Ovary (tissue), 3 donors: Measurements from ENCODE around the gene ZNF292.

Experiments
- POLR2A ChIP-seq: fragments of 450-650 bp; IDR thresholded peaks from one replicate; pipeline ENCODE4 v1.6.1; 2017; ENCODE audit warnings: antibody characterized with exemption, mild to moderate bottlenecking, moderate library complexity
- TF ChIP-seq, protein P1 (sequence below), 3 donors: fragments of 450-650 bp in 2 of 3; fragments of 200-600 bp in 1 of 3; IDR thresholded peaks; one replicate each; pipeline versions ENCODE4 v1.5.1 to v1.8.0; 2016 to 2022; ENCODE audit warnings: antibody characterized with exemption in 3 of 3, mild to moderate bottlenecking in 1 of 3
- donor health status: DM: no; HTN: no; CAD: no.

GRCh38 chr6:87214831-87215230 lies 59.5 kb downstream of the ZNF292 start:
- TF ChIP-seq, protein P1, sequence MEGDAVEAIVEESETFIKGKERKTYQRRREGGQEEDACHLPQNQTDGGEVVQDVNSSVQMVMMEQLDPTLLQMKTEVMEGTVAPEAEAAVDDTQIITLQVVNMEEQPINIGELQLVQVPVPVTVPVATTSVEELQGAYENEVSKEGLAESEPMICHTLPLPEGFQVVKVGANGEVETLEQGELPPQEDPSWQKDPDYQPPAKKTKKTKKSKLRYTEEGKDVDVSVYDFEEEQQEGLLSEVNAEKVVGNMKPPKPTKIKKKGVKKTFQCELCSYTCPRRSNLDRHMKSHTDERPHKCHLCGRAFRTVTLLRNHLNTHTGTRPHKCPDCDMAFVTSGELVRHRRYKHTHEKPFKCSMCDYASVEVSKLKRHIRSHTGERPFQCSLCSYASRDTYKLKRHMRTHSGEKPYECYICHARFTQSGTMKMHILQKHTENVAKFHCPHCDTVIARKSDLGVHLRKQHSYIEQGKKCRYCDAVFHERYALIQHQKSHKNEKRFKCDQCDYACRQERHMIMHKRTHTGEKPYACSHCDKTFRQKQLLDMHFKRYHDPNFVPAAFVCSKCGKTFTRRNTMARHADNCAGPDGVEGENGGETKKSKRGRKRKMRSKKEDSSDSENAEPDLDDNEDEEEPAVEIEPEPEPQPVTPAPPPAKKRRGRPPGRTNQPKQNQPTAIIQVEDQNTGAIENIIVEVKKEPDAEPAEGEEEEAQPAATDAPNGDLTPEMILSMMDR (IDR thresholded peaks at IDR 0.05): no peak
- no peak for TF ChIP-seq POLR2A
